IMR-90 (cell line): ENCODE data around the gene KMT5C. TPM values are rescaled to one million over a fixed set of nuclear protein-coding genes. Genes with fewer than 3 reads are reported as not detected.

ENCODE experiments used
- ATAC-seq: fragments of 200-7000 bp; cut with Tn5 transposase; 2 replicates; pipeline ENCODE4 v1.9.1; 2020; ENCODE audit warnings: low read depth, mild to moderate bottlenecking, moderate library complexity
- BruUV-seq: library from RNA; stranded (reverse); fragments of 400-500 nt; replicated peaks from 2 replicates; lab custom pipeline; 2021; lab: Mats Ljungman, UMichigan
- CTCF ChIA-PET: fragments of 300-600 bp; formaldehyde crosslinking; extraction: SDS; loops from one replicate; lab custom pipeline; 2021; ENCODE audit warnings: antibody characterized with exemption; lab: Yijun Ruan, JAX
- POLR2A ChIA-PET: fragments of 300-600 bp; sonication (Branson Sonifier 250); formaldehyde crosslinking; loops from one replicate; lab custom pipeline; 2022; ENCODE audit warnings: antibody characterized with exemption; ENCODE audit not compliant: unreplicated experiment; lab: Charles Lee
- DNase-seq: peaks from one replicate; pipeline ENCODE4 v3.0.0; 2013
- H2AFZ ChIP-seq: replicated peaks from 2 replicates; pipeline ENCODE3; 2013; ENCODE audit warnings: low read length, mild to moderate bottlenecking; ENCODE audit not compliant: poor library complexity
- H2AK5ac ChIP-seq: 2 replicates; pipeline ENCODE4 v1.6.1; 2013; ENCODE audit warnings: low read depth, low read length, inconsistent platforms
- H2AK9ac ChIP-seq: replicated peaks from 2 replicates; pipeline ENCODE3; 2013; ENCODE audit warnings: mild to moderate bottlenecking, low read depth, low read length, moderate library complexity; ENCODE audit not compliant: poor library complexity
- H2BK120ac ChIP-seq: 2 replicates; pipeline ENCODE4 v1.6.1; 2013; ENCODE audit warnings: low read depth, low read length, inconsistent platforms
- H2BK15ac ChIP-seq: 3 replicates; pipeline ENCODE4 v1.6.1; 2013; ENCODE audit warnings: low read depth, low read length, inconsistent platforms
- H2BK20ac ChIP-seq: 2 replicates; pipeline ENCODE4 v1.6.1; 2013; ENCODE audit warnings: low read depth, mild to moderate bottlenecking, inconsistent platforms, low read length, moderate library complexity
- H2BK5ac ChIP-seq: 2 replicates; pipeline ENCODE4 v1.6.1; 2013; ENCODE audit warnings: mild to moderate bottlenecking, low read depth, low read length, inconsistent platforms; ENCODE audit not compliant: poor library complexity, severe bottlenecking
- H3K14ac ChIP-seq: replicated peaks from 2 replicates; pipeline ENCODE4 v1.6.1; 2013; ENCODE audit warnings: low read depth, low read length, inconsistent platforms
- H3K18ac ChIP-seq: 2 replicates; pipeline ENCODE4 v1.6.1; 2013; ENCODE audit warnings: low read depth, low read length, control low read depth
- H3K23ac ChIP-seq: 2 replicates; pipeline ENCODE4 v1.6.1; 2013; ENCODE audit warnings: low read depth, low read length, inconsistent platforms
- H3K27ac ChIP-seq: 2 replicates; pipeline ENCODE4 v1.5.1; 2013; ENCODE audit warnings: mild to moderate bottlenecking, control low read depth, low read length; ENCODE audit not compliant: insufficient read depth
- H3K27me3 ChIP-seq: 2 replicates; pipeline ENCODE4 v1.6.1; 2013; ENCODE audit warnings: low read length; ENCODE audit not compliant: control insufficient read depth, insufficient read depth
- H3K36me3 ChIP-seq: 2 replicates; pipeline ENCODE4 v1.6.1; 2013; ENCODE audit warnings: low read length, mixed read lengths; ENCODE audit not compliant: control insufficient read depth, insufficient read depth
- H3K4ac ChIP-seq: 2 replicates; pipeline ENCODE4 v1.6.1; 2013; ENCODE audit warnings: low read depth, low read length, inconsistent platforms
- H3K4me1 ChIP-seq: 2 replicates; pipeline ENCODE4 v1.6.1; 2013; ENCODE audit warnings: low read length, mixed read lengths; ENCODE audit not compliant: control insufficient read depth, insufficient read depth
- H3K4me2 ChIP-seq: 2 replicates; pipeline ENCODE4 v1.6.1; 2013; ENCODE audit warnings: low read depth, mild to moderate bottlenecking, control low read depth, low read length, moderate library complexity
- H3K4me3 ChIP-seq: 2 replicates; pipeline ENCODE4 v1.5.1; 2013; ENCODE audit warnings: low read depth, mild to moderate bottlenecking, control low read depth, low read length, moderate library complexity; ENCODE audit not compliant: insufficient read depth
- H3K56ac ChIP-seq: 2 replicates; pipeline ENCODE4 v1.6.1; 2013; ENCODE audit warnings: low read length, inconsistent platforms; ENCODE audit not compliant: insufficient read depth; ENCODE audit errors: extremely low read depth
- H3K79me1 ChIP-seq, 2 experiments: 2 replicates each; pipeline ENCODE4 v1.6.1; 2013; ENCODE audit warnings: low read length in 2 of 2, inconsistent platforms in 1 of 2, low read depth in 1 of 2
- H3K9ac ChIP-seq: 2 replicates; pipeline ENCODE4 v1.6.1; 2013; ENCODE audit warnings: low read depth, low read length, control low read depth
- H3K9me1 ChIP-seq: 2 replicates; pipeline ENCODE4 v1.6.1; 2013; ENCODE audit warnings: low read length, inconsistent platforms; ENCODE audit not compliant: insufficient read depth
- H3K9me3 ChIP-seq: 2 replicates; pipeline ENCODE4 v1.6.1; 2013; ENCODE audit warnings: low read length; ENCODE audit not compliant: control insufficient read depth, insufficient read depth
- H4K20me1 ChIP-seq: 2 replicates; pipeline ENCODE4 v1.6.1; 2013; ENCODE audit warnings: low read length, inconsistent platforms; ENCODE audit not compliant: insufficient read depth
- H4K5ac ChIP-seq: 2 replicates; pipeline ENCODE4 v1.6.1; 2013; ENCODE audit warnings: mild to moderate bottlenecking, low read depth, low read length, control low read depth
- H4K8ac ChIP-seq, 2 experiments: 2 replicates each; pipeline ENCODE4 v1.6.1; 2013; ENCODE audit warnings: low read depth in 2 of 2, low read length in 2 of 2, control low read depth in 1 of 2, inconsistent platforms in 1 of 2
- H4K91ac ChIP-seq: 2 replicates; pipeline ENCODE4 v1.6.1; 2013; ENCODE audit warnings: low read depth, low read length, inconsistent platforms; ENCODE audit not compliant: insufficient read depth
- BHLHE40 ChIP-seq: fragments of 150-350 bp; IDR thresholded peaks from 2 replicates; pipeline ENCODE4 v1.6.1; 2016; ENCODE audit warnings: mild to moderate bottlenecking, low read depth, low read length
- CEBPB ChIP-seq: IDR thresholded peaks from 2 replicates; pipeline ENCODE4 v1.6.1; 2012; ENCODE audit warnings: low read depth, low read length, improper control_type of control experiment
- CTCF ChIP-seq: conservative IDR thresholded peaks from 2 replicates; pipeline ENCODE4 v1.5.1; 2012; ENCODE audit warnings: mild to moderate bottlenecking, low read depth, low read length, improper control_type of control experiment
- FOS ChIP-seq: fragments of 150-350 bp; IDR thresholded peaks from 2 replicates; pipeline ENCODE4 v1.6.1; 2016; ENCODE audit warnings: low read depth, low read length
- MAFK ChIP-seq: IDR thresholded peaks from 2 replicates; pipeline ENCODE4 v1.6.1; 2012; ENCODE audit warnings: low read depth, low read length, improper control_type of control experiment
- MAZ ChIP-seq: IDR thresholded peaks from 2 replicates; pipeline ENCODE4 v1.6.1; 2012; ENCODE audit warnings: low read depth, mild to moderate bottlenecking, low read length, improper control_type of control experiment, moderate library complexity, borderline replicate concordance
- MXI1 ChIP-seq: IDR thresholded peaks from 2 replicates; pipeline ENCODE4 v1.6.1; 2012; ENCODE audit warnings: low read depth, mild to moderate bottlenecking, low read length, moderate library complexity, borderline replicate concordance
- NFE2L2 ChIP-seq: fragments of 150-350 bp; IDR thresholded peaks from 2 replicates; pipeline ENCODE4 v1.6.1; 2016; ENCODE audit warnings: low read depth, mild to moderate bottlenecking, low read length
- POLR2A ChIP-seq: IDR thresholded peaks from 2 replicates; pipeline ENCODE4 v1.6.1; 2012; ENCODE audit warnings: mild to moderate bottlenecking, low read depth, low read length
- RAD21 ChIP-seq: IDR thresholded peaks from 2 replicates; pipeline ENCODE4 v1.6.1; 2012; ENCODE audit warnings: low read length, improper control_type of control experiment
- RCOR1 ChIP-seq: IDR thresholded peaks from 2 replicates; pipeline ENCODE4 v1.6.1; 2012; ENCODE audit warnings: mild to moderate bottlenecking, low read length, improper control_type of control experiment; ENCODE audit not compliant: insufficient replicate concordance
- RFX5 ChIP-seq: IDR thresholded peaks from 2 replicates; pipeline ENCODE4 v1.8.0; 2012; ENCODE audit warnings: low read depth, mild to moderate bottlenecking, low read length, moderate library complexity
- SMC3 ChIP-seq: fragments of 150-350 bp; IDR thresholded peaks from 2 replicates; pipeline ENCODE4 v1.6.1; 2016; ENCODE audit warnings: low read depth, mild to moderate bottlenecking, antibody characterized with exemption, low read length, moderate library complexity
- WGBS, 2 experiments: methylation state at CpG; one replicate each; pipeline versions ENCODE4 v1.1.5 to v1.1.7; 2013; ENCODE audit warnings: missing lambda C conversion rate in 2 of 2; ENCODE audit not compliant: insufficient read length in 1 of 2; ENCODE audit errors: extremely low coverage in 2 of 2; 5-methylcytosine and 5-hydroxymethylcytosine counted together
- dilution Hi-C: fragments of 300-500 bp; cut with HindIII; formaldehyde crosslinking; loops from one replicate; pipeline ENCODE4 v1.14.3; 2018; ENCODE audit warnings: low sequenced_read_pairs; ENCODE audit not compliant: unreplicated experiment
- in situ Hi-C: fragments of 300-500 bp; cut with MboI; formaldehyde crosslinking; loops from 3 replicates; pipeline ENCODE4 v1.14.3; 2019; ENCODE audit warnings: low sequenced_read_pairs, inconsistent platforms, mixed read lengths
- intact Hi-C: fragments of 100-400 bp; cut with micrococcal nuclease; formaldehyde crosslinking; loops from 2 replicates; pipeline ENCODE4 v1.10.0; 2022
- polyA plus RNA-seq, 3 experiments: library from polyadenylated mRNA; depleted of rRNA; stranded (reverse); fragments of >200 nt; gene quantifications; 2 replicates each; pipeline ENCODE4 v1.2.3, GENCODE V29; 2012; ENCODE audit warnings: low replicate concordance in 1 of 3
- total RNA-seq: library from RNA; depleted of rRNA; stranded (reverse); fragments of >200 nt; gene quantifications from 2 replicates; pipeline ENCODE4 v1.2.3, GENCODE V29; 2012
- TF ChIP-seq, protein P1 (sequence below): fragments of 150-350 bp; IDR thresholded peaks from 2 replicates; pipeline ENCODE4 v1.6.1; 2017; ENCODE audit warnings: mild to moderate bottlenecking, antibody characterized with exemption, low read length, low read depth

Gene KMT5C
- total and polyA plus RNA-seq, 2 of the 4 experiments (the other 2 are of a cell fraction), result 1.8 to 5.9 TPM

GRCh38 chr19:55389386-55390317 is 50.0 kb downstream of the KMT5C start:
- no peak overlapping the region for H3K56ac ChIP-seq
- BruUV-seq, result no TSS peak
- H2BK20ac ChIP-seq, result no peak overlapping the region
- no peak overlapping the region for H3K14ac ChIP-seq
- peaks cover 48% of the 10 kb centered on the region for H3K36me3 ChIP-seq
- no peaks in the 10 kb centered on the region for H3K9me3 ChIP-seq
- intact Hi-C loops, result loop anchor here (5.0 kb wide), 2 partner anchors 87 to 107 kb away; partner anchors contain the start of genes BRSK1 and HSPBP1
- TF ChIP-seq, protein P1, sequence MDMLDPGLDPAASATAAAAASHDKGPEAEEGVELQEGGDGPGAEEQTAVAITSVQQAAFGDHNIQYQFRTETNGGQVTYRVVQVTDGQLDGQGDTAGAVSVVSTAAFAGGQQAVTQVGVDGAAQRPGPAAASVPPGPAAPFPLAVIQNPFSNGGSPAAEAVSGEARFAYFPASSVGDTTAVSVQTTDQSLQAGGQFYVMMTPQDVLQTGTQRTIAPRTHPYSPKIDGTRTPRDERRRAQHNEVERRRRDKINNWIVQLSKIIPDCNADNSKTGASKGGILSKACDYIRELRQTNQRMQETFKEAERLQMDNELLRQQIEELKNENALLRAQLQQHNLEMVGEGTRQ, result no peak
- TF ChIP-seq RAD21, result no peak
- TF ChIP-seq RCOR1, result no peak
- no peak for TF ChIP-seq RFX5
- no peak for TF ChIP-seq NFE2L2
- no peak for TF ChIP-seq CEBPB
- TF ChIP-seq SMC3, result no peak
- no peak for TF ChIP-seq MAFK
- TF ChIP-seq CTCF, result no peak
- no peak for TF ChIP-seq MAZ
- no peak for TF ChIP-seq POLR2A
- no peak for TF ChIP-seq BHLHE40
- TF ChIP-seq FOS, result no peak
- TF ChIP-seq MXI1, result no peak
- H2BK120ac ChIP-seq, result no peak overlapping the region
- peaks cover 21 to 66% of the 10 kb centered on the region in 2 experiments for H3K79me1 ChIP-seq
- H2BK5ac ChIP-seq, result no peak overlapping the region
- H4K5ac ChIP-seq, result no peak overlapping the region
- H3K27ac ChIP-seq, result no peak overlapping the region
- H3K4ac ChIP-seq, result no peak overlapping the region
- DNase-seq, result no peak
- ChIA-PET POLR2A (interaction anchor here (1.3 kb wide), 1 partner anchor 17 kb away, joined by 3 read pairs; no protein-coding TSS in a partner anchor), CTCF (no interaction called here)
- H2AK9ac ChIP-seq, result peak overlapping the region; percentile 63
- ATAC-seq, result no peak
- H3K4me1 ChIP-seq, result peaks cover 41% of the 10 kb centered on the region
- no peak overlapping the region for H4K91ac ChIP-seq
- dilution Hi-C loops, result no loop called here
- H4K8ac ChIP-seq, result peak overlapping the region in 1 of 2 experiments; percentile 13; a peak in 1 of 4 replicates
- H3K9me1 ChIP-seq, result peaks cover 31% of the 10 kb centered on the region
- no peaks in the 10 kb centered on the region for H3K27me3 ChIP-seq
- H2BK15ac ChIP-seq, result no peak overlapping the region
- 93% methylated on average over 9 of the region's 21 CpGs; no CpG with 5 or more reads in 1 of the 2 experiments for WGBS, 2 experiments
- H4K20me1 ChIP-seq, result peaks cover 75% of the 10 kb centered on the region
- no peak overlapping the region; the same call in 1 of the 2 replicates for H3K4me2 ChIP-seq
- peak overlapping the region; percentile 18; the same call in 1 of the 2 replicates for H3K23ac ChIP-seq
- H2AFZ ChIP-seq, result no peak overlapping the region
- no peak overlapping the region for H3K18ac ChIP-seq
- H3K9ac ChIP-seq, result no peak overlapping the region; the same call in 1 of the 2 replicates
- in situ Hi-C loops, result loop anchor here (10.0 kb wide), 1 partner anchor 95 kb away; no protein-coding TSS in a partner anchor
- H3K4me3 ChIP-seq, result no peak overlapping the region
- H2AK5ac ChIP-seq, result peak overlapping the region; percentile 4; the same call in 1 of the 2 replicates
